NCI-H2171 (cell line): ENCODE data around the gene C12orf57.

Experiments
- DNase-seq: peaks from one replicate; lab custom pipeline; 2025; lab: John Stamatoyannopoulos, UW

Gene C12orf57

DNA sequence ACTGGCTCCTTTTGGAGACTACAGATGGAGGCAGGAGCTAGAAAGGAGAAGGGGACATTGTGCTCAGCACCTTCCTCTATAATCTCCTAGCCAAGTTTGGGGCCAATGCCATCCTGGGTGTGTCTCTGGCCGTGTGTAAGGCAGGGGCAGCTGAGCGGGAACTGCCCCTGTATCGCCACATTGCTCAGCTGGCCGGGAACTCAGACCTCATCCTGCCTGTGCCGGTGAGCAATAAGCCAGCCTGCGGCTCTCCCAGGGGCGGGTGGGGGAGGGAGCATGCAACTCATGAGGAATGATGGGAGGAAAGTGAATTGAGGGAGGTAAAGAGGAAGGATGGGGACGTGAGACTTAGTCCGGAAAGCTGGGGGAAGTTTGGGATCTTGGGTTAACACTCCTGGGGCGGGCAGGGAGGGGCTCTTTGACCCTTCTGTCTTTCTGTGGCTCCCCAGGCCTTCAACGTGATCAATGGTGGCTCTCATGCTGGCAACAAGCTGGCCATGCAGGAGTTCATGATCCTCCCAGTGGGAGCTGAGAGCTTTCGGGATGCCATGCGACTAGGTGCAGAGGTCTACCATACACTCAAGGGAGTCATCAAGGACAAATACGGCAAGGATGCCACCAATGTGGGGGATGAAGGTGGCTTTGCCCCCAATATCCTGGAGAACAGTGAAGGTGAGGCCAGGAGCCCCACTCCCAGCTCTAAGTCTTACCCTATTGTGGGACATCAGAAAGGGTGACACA, 26.2 kb upstream of the C12orf57 start:
- DNase-seq = no peak

DNA sequence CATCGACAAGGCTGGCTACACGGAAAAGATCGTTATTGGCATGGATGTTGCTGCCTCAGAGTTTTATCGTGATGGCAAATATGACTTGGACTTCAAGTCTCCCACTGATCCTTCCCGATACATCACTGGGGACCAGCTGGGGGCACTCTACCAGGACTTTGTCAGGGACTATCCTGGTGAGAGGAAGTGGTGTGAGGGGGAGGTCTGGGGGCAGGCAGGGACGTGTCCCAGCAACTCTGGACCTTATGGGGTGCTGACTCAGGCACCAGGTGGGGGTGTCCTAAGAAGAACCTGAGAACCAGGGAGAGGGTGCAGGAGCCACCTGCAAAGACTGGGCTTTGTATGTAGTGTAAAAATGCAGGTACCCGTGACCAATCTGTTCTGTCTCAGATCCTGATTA, 24.2 kb upstream of the C12orf57 start:
- DNase-seq = no peak

GRCh38 chr12:6921539-6921938, 22.3 kb upstream of the C12orf57 start:
- no peak for DNase-seq

DNA sequence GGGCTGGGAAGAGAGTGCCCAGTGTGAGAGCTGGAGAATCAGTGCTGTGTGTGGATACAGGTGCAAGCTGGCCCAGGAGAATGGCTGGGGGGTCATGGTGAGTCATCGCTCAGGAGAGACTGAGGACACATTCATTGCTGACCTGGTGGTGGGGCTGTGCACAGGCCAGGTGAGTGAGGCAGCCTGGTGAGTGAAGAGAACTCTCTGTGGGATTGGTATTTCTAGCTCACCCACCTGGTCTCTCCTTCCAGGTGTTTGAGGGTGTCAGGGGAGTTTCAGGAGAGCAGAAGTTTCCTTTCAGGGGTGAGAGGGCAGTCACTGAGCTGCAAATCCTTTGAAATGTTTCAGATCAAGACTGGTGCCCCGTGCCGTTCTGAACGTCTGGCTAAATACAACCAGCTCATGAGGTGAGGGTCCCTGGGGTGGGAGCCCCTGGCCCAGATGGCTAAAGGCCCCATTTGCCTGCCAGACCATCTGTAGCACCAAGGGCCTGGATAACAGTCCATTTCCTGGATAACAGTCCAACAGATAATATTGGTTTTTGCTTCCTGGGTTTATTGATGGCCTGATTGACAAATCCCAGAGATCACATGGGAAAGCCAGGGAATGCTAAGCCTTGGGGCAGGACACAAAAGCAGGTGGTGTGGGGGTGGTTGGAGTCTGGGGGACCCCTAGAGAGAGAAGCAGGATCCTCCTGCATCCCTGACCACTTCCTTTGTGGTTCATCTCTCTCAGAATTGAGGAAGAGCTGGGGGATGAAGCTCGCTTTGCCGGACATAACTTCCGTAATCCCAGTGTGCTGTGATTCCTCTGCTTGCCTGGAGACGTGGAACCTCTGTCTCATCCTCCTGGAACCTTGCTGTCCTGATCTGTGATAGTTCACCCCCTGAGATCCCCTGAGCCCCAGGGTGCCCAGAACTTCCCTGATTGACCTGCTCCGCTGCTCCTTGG, 21.6 kb upstream of the C12orf57 start:
- no peak for DNase-seq

DNA sequence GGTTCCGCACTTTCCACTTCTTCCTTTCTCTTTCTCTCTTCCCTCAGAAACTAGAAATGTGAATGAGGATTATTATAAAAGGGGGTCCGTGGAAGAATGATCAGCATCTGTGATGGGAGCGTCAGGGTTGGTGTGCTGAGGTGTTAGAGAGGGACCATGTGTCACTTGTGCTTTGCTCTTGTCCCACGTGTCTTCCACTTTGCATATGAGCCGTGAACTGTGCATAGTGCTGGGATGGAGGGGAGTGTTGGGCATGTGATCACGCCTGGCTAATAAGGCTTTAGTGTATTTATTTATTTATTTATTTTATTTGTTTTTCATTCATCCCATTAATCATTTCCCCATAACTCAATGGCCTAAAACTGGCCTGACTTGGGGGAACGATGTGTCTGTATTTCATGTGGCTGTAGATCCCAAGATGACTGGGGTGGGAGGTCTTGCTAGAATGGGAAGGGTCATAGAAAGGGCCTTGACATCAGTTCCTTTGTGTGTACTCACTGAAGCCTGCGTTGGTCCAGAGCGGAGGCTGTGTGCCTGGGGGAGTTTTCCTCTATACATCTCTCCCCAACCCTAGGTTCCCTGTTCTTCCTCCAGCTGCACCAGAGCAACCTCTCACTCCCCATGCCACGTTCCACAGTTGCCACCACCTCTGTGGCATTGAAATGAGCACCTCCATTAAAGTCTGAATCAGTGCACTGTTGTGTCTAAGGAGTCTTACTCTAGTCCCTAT, 20.7 kb upstream of the C12orf57 start:
- no peak for DNase-seq

DNA sequence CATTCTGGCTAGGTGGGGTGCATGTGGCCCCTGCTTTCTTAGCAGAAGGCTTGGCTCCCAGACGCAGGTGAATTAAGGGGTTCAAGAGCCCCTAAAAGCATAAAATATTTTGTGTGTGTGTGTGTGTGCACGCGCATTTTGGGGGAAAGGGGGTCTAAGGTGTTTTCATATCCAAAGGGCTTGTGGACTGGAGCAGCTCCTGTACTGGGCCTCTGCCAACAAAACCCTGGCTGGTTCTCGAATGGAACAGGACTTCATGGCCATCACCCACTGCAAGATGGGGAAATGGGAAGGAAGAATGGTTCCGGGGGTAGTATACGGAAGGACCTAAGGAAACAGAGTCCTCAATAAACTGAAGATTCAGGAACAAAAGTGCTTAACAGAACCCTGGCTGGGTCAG, 20.0 kb upstream of the C12orf57 start:
- no peak for DNase-seq

DNA sequence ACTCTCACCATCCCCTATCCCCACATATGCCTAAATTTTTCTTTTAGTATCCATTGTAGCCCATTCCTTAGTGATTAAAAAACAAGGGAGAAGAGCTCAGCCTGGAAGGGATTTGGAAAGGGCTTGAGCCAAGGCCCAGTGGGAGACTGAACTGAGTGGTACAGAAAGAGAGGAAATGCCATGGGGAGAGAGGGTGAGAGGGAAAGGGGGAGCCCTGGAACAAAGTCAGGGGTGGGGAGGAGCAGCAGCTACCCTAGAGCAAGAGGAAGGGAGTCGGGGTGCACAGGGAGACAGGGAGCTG, 18.6 kb upstream of the C12orf57 start:
- no peak for DNase-seq

- peak; percentile 93 for DNase-seq
Measured at GRCh38 chr12:6925540-6926279, 18.1 kb upstream of the C12orf57 start.

DNA sequence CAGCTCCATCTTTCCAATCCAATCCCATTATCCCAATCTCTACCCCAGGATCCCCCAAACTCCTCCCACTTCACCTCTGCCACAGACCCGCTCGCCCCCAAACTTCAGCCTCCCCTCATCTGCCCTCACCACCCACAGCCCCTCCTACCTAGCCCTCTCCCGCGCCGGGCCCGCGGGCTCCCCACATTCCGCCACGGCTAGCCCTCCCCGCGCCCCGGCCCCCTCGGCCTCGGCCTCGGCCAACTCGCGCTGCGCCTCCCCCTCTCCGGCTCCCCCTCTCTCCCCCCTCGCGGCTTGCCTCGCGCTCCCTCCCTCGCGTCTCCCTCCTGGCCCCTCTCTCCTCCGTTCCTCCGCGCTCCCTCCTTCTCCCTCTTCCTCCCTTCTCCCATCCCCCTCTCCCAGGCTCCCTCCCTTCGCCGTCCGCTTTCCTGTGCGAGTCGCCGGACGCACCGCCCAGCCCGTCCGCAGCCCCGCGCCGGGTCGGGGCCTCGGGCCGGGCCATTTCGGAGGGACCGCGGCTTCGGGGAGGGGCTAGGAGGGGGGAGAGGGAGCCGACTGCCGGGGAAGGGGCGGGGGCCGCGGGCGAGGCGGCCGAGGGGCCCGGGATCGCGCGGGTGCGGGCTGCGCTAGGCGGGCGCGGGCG, 16.3 kb upstream of the C12orf57 start, which contains the start of gene ATN1:
ATN1 (plus strand) TSS at position 581 of the 643 bp plus-strand sequence. CDS start 6,043 bp downstream, outside the sequence.
- DNase-seq = peak; percentile 98

- peak; percentile 67 for DNase-seq
Measured at GRCh38 chr12:6928022-6928702, 15.7 kb upstream of the C12orf57 start.

- DNase-seq = peak; percentile 67
Measured at GRCh38 chr12:6928703-6929407, 15.0 kb upstream of the C12orf57 start.

DNA sequence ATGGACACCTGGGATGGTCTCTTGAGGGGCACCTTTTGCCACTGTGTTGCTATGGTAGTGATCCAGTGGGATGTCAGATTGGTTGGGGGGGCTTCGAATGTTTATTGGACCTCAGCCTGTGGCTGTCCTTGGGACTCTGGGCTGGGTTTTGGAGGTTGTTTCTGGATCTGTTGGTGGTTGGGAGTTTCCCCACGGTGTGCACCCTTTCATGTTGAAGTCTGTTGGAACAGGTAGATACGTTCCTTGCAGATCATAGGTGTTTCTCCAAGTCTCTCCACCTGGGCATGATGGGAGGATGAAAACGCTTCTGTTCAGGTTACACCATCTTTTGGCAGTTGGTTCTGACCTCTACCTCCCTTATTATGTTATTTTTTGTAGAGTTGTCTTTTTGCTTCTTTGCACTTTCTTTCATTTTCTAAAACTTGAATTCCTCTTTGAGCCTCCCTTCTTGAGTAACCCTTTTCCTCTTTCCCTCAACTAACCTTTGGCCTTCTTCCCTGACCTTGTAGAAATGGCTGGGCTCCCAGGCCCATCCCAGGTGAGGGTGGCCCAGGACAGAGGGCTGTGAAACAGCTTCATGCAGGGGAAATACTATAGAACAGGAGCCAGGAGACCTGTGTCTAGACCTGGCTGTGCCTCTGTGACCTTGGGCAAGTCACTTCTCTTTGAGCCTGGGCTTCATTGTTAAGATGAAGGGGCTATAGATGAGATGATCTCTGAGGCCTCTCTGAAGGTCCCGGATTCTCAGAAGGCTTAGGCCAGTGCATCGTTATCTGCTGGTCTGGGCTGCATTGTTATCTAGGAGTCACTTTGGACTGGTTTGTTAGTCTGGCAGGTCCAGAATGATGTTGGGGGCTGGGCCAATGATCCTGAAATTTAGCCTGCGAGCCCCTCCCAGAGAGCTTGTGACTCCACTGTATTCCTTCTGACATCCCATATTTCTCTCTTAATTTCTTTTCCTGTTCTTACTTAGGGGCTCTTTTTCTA, 14.1 kb upstream of the C12orf57 start:
- DNase-seq = no peak

DNA sequence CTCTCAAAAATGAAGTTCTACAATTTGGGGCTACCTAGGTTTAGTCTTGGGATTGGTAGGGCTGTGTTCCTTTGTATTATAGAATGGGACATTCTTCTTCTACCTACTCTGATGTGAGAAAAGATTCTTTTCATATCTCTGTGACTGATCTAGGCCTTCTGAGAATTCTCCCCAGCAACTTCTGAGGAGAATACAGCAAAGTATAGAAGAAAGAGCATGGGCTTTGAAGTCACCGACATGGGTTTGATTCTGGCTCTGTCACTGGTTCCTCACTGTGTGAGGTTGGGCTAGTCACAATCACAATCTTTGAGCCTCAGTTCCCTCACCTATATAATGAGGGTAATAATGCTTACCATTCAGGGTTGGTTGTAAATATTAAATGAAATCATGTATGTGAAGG, 11.1 kb upstream of the C12orf57 start:
- no peak for DNase-seq

GRCh38 chr12:6934110-6934509, 9.7 kb upstream of the C12orf57 start:
- no peak for DNase-seq

GRCh38 chr12:6935371-6936193, 8.2 kb upstream of the C12orf57 start:
- DNase-seq = no peak

DNA sequence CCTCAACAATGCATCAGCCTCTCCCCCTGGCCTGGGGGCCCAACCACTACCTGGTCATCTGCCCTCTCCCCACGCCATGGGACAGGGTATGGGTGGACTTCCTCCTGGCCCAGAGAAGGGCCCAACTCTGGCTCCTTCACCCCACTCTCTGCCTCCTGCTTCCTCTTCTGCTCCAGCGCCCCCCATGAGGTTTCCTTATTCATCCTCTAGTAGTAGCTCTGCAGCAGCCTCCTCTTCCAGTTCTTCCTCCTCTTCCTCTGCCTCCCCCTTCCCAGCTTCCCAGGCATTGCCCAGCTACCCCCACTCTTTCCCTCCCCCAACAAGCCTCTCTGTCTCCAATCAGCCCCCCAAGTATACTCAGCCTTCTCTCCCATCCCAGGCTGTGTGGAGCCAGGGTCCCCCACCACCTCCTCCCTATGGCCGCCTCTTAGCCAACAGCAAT, 7.6 kb upstream of the C12orf57 start:
- DNase-seq = no peak

GRCh38 chr12:6936636-6937480, 7.0 kb upstream of the C12orf57 start:
- DNase-seq = peak; percentile 87
